HL-60 (cell line): ENCODE results near the gene ERAS.

ENCODE experiments used
- DNase-seq, 2 experiments: peaks; one replicate each; pipeline ENCODE4 v3.0.0-alpha.2; 2010 to 2020; ENCODE audit warnings: low read depth in 1 of 2, low spot score in 1 of 2
- H3K27ac ChIP-seq: fragments of 250-450 bp; sonication (Bioruptor Pico); replicated peaks from 2 replicates; pipeline ENCODE4 v1.5.1; 2020; ENCODE audit warnings: mild to moderate bottlenecking, moderate library complexity
- H3K27me3 ChIP-seq: fragments of 250-450 bp; sonication (Bioruptor Pico); 2 replicates; pipeline ENCODE4 v1.5.1; 2021; ENCODE audit warnings: mild to moderate bottlenecking, moderate library complexity; ENCODE audit not compliant: insufficient read depth, poor library complexity, severe bottlenecking
- H3K4me3 ChIP-seq: replicated peaks from 2 replicates; pipeline ENCODE4 v1.5.1; 2011; ENCODE audit warnings: mild to moderate bottlenecking, control low read depth, low read length; ENCODE audit not compliant: insufficient read depth
- GABPA ChIP-seq: IDR thresholded peaks from 2 replicates; pipeline ENCODE4 v1.6.1; 2012; ENCODE audit warnings: low read depth
- POLR2AphosphoS5 ChIP-seq: IDR thresholded peaks from 2 replicates; pipeline ENCODE4 v1.6.1; 2012; ENCODE audit warnings: low read depth
- SPI1 ChIP-seq: IDR thresholded peaks from 2 replicates; pipeline ENCODE4 v1.6.1; 2012; ENCODE audit warnings: low read depth, mild to moderate bottlenecking, borderline replicate concordance
- TF ChIP-seq, protein P1 (sequence below): IDR thresholded peaks from 2 replicates; pipeline ENCODE4 v1.6.1; 2012; ENCODE audit warnings: low read depth; ENCODE audit not compliant: insufficient replicate concordance
- TF ChIP-seq, protein P2 (sequence below): IDR thresholded peaks from one replicate; pipeline ENCODE4 v1.5.1; 2011; ENCODE audit warnings: low read length, control low read depth, inconsistent platforms; ENCODE audit not compliant: insufficient read depth

ERAS gene

DNA sequence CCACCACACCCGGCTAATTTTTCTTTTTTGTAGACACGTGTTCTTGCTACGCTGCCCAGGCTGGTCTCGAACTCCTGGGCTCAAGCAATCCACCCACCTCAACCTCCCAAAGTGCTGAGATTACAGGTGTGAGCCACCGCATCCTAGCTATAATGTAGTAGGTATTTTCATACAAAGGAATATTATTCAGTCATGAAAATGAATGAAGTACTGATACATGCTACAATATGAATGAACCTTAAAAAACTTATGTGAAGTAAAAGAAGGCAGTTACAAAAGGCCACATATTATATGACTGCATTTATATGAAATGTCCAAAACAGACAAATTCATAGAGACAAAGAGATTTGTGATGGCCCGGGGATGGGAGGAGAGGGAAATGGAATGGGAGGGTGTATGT, 44.6 kb upstream of the ERAS start:
- no peak overlapping the region for H3K27ac ChIP-seq
- no peak overlapping the region for H3K4me3 ChIP-seq
- DNase-seq, result no peak
- no peaks in the 10 kb centered on the region for H3K27me3 ChIP-seq
- TF ChIP-seq, protein P1, sequence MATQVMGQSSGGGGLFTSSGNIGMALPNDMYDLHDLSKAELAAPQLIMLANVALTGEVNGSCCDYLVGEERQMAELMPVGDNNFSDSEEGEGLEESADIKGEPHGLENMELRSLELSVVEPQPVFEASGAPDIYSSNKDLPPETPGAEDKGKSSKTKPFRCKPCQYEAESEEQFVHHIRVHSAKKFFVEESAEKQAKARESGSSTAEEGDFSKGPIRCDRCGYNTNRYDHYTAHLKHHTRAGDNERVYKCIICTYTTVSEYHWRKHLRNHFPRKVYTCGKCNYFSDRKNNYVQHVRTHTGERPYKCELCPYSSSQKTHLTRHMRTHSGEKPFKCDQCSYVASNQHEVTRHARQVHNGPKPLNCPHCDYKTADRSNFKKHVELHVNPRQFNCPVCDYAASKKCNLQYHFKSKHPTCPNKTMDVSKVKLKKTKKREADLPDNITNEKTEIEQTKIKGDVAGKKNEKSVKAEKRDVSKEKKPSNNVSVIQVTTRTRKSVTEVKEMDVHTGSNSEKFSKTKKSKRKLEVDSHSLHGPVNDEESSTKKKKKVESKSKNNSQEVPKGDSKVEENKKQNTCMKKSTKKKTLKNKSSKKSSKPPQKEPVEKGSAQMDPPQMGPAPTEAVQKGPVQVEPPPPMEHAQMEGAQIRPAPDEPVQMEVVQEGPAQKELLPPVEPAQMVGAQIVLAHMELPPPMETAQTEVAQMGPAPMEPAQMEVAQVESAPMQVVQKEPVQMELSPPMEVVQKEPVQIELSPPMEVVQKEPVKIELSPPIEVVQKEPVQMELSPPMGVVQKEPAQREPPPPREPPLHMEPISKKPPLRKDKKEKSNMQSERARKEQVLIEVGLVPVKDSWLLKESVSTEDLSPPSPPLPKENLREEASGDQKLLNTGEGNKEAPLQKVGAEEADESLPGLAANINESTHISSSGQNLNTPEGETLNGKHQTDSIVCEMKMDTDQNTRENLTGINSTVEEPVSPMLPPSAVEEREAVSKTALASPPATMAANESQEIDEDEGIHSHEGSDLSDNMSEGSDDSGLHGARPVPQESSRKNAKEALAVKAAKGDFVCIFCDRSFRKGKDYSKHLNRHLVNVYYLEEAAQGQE, result no peak
- no peak for TF ChIP-seq GABPA
- TF ChIP-seq, protein P2, sequence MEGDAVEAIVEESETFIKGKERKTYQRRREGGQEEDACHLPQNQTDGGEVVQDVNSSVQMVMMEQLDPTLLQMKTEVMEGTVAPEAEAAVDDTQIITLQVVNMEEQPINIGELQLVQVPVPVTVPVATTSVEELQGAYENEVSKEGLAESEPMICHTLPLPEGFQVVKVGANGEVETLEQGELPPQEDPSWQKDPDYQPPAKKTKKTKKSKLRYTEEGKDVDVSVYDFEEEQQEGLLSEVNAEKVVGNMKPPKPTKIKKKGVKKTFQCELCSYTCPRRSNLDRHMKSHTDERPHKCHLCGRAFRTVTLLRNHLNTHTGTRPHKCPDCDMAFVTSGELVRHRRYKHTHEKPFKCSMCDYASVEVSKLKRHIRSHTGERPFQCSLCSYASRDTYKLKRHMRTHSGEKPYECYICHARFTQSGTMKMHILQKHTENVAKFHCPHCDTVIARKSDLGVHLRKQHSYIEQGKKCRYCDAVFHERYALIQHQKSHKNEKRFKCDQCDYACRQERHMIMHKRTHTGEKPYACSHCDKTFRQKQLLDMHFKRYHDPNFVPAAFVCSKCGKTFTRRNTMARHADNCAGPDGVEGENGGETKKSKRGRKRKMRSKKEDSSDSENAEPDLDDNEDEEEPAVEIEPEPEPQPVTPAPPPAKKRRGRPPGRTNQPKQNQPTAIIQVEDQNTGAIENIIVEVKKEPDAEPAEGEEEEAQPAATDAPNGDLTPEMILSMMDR, result no peak
- no peak for TF ChIP-seq POLR2AphosphoS5

DNA sequence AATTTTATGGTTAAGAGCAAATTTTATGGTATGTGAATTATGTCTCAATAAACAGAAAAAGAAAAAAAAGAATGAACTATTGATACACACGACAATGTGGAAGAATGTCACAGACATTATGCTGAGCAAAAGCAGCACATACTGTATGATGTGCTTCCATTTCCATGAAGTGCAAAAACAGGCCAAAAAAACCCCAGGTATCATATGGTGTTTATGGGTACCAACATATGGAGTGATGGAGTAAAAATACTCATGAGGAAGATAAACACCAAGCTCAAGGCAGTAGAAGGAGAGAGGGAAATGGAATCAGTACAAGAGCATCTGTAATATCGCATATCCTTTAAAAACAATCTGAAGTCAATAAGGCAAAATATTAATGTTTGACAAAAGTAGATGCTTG, 44.1 kb upstream of the ERAS start:
- H3K27me3 ChIP-seq, result no peaks in the 10 kb centered on the region

DNA sequence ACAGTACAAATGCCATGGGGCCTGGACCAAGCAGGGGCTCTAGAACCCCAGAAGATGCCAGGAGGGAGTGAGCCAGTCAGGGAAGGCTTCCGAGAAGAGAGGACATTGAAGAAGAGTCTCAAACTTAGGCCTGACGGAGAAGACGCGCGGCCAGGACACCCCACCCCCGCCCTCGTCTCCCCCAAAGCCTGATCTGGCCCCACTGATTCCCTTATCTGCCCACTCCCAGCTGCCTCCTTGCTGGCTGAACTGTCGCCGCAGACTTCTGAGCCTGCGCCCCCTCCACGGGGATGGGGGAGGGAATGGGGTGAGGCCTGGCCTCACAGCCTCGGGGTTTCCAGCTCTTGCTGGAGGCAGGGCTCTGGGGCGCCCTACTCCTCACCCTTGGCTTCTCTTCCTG, 43.5 kb upstream of the ERAS start:
- no peak overlapping the region for H3K4me3 ChIP-seq
- H3K27me3 ChIP-seq, result no peaks in the 10 kb centered on the region
- TF ChIP-seq GABPA (no peak), POLR2AphosphoS5 (no peak), SPI1 (no peak)
- TF ChIP-seq, protein P2, result no peak
- TF ChIP-seq, protein P1, result no peak
- DNase-seq, result no peak
- H3K27ac ChIP-seq, result no peak overlapping the region

More for the DNA sequence above, 44.1 kb upstream of the ERAS start:
- no peak overlapping the region for H3K4me3 ChIP-seq
- H3K27ac ChIP-seq, result no peak overlapping the region
- DNase-seq, result no peak
- TF ChIP-seq GABPA, result no peak

DNA sequence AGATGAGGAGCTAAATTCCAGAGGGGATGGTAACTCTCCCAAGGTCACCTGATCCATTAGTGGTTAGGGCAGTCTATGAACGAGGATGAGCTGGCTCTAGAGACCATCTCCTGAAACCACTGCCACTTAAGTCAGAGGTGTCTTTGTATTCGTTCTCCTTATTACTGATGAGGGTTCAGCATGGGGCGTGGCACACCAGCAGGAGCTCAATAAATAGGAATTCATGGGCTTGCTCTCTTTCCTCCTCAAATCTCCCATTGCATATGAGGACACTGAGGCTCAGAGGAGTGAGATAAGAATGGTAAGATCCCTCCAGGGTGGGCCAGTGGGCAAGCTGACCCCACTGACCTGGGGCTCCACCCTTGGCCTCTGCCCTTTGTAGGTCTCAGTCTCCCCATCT, 41.6 kb upstream of the ERAS start:
- TF ChIP-seq, protein P2, result no peak
- TF ChIP-seq GABPA, result no peak
- no peak for TF ChIP-seq SPI1
- TF ChIP-seq, protein P1, result no peak
- no peak for TF ChIP-seq POLR2AphosphoS5
- DNase-seq, result no peak
- H3K4me3 ChIP-seq, result no peak overlapping the region
- H3K27me3 ChIP-seq, result no peaks in the 10 kb centered on the region
- H3K27ac ChIP-seq, result no peak overlapping the region
